SK-N-SH treated with all-trans-retinoic acid at 6 μM for 48 hours (cell line): ENCODE measurements around the gene PODXL2.

ENCODE experiments used
- ATAC-seq: fragments of 200-7000 bp; cut with Tn5 transposase; 3 replicates; pipeline ENCODE4 v1.9.1; 2020; ENCODE audit warnings: mild to moderate bottlenecking, moderate library complexity
- BACH2 ChIP-seq: fragments of 250-450 bp; sonication (Bioruptor Pico); IDR thresholded peaks from 2 replicates; pipeline ENCODE4 v1.9.0; 2021; ENCODE audit warnings: mild to moderate bottlenecking, borderline replicate concordance
- CSDC2 ChIP-seq: fragments of 250-450 bp; sonication (Bioruptor Pico); IDR thresholded peaks from 2 replicates; pipeline ENCODE4 v1.5.0; 2020; ENCODE audit warnings: mild to moderate bottlenecking, moderate library complexity
- ESRRG ChIP-seq: fragments of 250-450 bp; sonication (Bioruptor Pico); IDR thresholded peaks from 2 replicates; pipeline ENCODE4 v1.6.1; 2021; ENCODE audit warnings: mild to moderate bottlenecking
- GLIS3 ChIP-seq: fragments of 250-450 bp; sonication (Bioruptor Pico); IDR thresholded peaks from 2 replicates; pipeline ENCODE4 v1.5.0; 2020; ENCODE audit warnings: mild to moderate bottlenecking, moderate library complexity
- ISL1 ChIP-seq: fragments of 250-450 bp; sonication (Bioruptor Pico); IDR thresholded peaks from 2 replicates; pipeline ENCODE4 v2.1.2; 2022; ENCODE audit warnings: mild to moderate bottlenecking, moderate library complexity
- OSR1 ChIP-seq: fragments of 250-450 bp; sonication (Bioruptor Pico); IDR thresholded peaks from 2 replicates; pipeline ENCODE4 v1.8.0; 2022; ENCODE audit warnings: moderate library complexity, mild to moderate bottlenecking, inconsistent platforms
- PATZ1 ChIP-seq: fragments of 250-450 bp; sonication (Bioruptor Pico); IDR thresholded peaks from 2 replicates; pipeline ENCODE4 v1.8.0; 2020; ENCODE audit warnings: mild to moderate bottlenecking, moderate library complexity, borderline replicate concordance
- POU6F1 ChIP-seq: fragments of 250-450 bp; sonication (Bioruptor Pico); IDR thresholded peaks from 2 replicates; pipeline ENCODE4 v1.8.0; 2021; ENCODE audit warnings: low read depth, mild to moderate bottlenecking, moderate library complexity, borderline replicate concordance
- PPARA ChIP-seq: fragments of 250-450 bp; sonication (Bioruptor Pico); IDR thresholded peaks from 2 replicates; pipeline ENCODE4 v1.5.0; 2020; ENCODE audit warnings: mild to moderate bottlenecking, borderline replicate concordance
- RARB ChIP-seq: fragments of 250-450 bp; sonication (Bioruptor Pico); IDR thresholded peaks from 2 replicates; pipeline ENCODE4 v1.8.0; 2021; ENCODE audit warnings: mild to moderate bottlenecking, moderate library complexity
- SNAI2 ChIP-seq: fragments of 250-450 bp; sonication (Bioruptor Pico); IDR thresholded peaks from 2 replicates; pipeline ENCODE4 v1.5.0; 2020; ENCODE audit warnings: mild to moderate bottlenecking, moderate library complexity
- TCF4 ChIP-seq: fragments of 250-450 bp; sonication (Bioruptor Pico); IDR thresholded peaks from 2 replicates; pipeline ENCODE4 v1.8.0; 2021; ENCODE audit warnings: mild to moderate bottlenecking, moderate library complexity, borderline replicate concordance
- TOX ChIP-seq: fragments of 250-450 bp; sonication (Bioruptor Pico); IDR thresholded peaks from 2 replicates; pipeline ENCODE4 v1.8.0; 2021; ENCODE audit warnings: mild to moderate bottlenecking, moderate library complexity, borderline replicate concordance
- TSHZ2 ChIP-seq: fragments of 250-450 bp; sonication (Bioruptor Pico); IDR thresholded peaks from 2 replicates; pipeline ENCODE4 v1.5.0; 2020; ENCODE audit warnings: mild to moderate bottlenecking, moderate library complexity
- ZC3H10 ChIP-seq: fragments of 250-450 bp; sonication (Bioruptor Pico); IDR thresholded peaks from 2 replicates; pipeline ENCODE4 v1.5.1; 2021; ENCODE audit warnings: mild to moderate bottlenecking, moderate library complexity
- ZFP3 ChIP-seq: fragments of 250-450 bp; sonication (Bioruptor Pico); IDR thresholded peaks from 2 replicates; pipeline ENCODE4 v1.5.0; 2020; ENCODE audit warnings: mild to moderate bottlenecking, moderate library complexity
- ZFP30 ChIP-seq: fragments of 450-650 bp; formaldehyde crosslinking; IDR thresholded peaks from 2 replicates; pipeline ENCODE4 v1.5.0; 2022; ENCODE audit warnings: mild to moderate bottlenecking, moderate library complexity
- ZNF565 ChIP-seq: fragments of 450-650 bp; formaldehyde crosslinking; conservative IDR thresholded peaks from 2 replicates; pipeline ENCODE4 v1.5.0; 2020; ENCODE audit warnings: low read depth, mild to moderate bottlenecking, moderate library complexity

The PODXL2 gene

GRCh38 chr3:127676921-127677351, 48.0 kb downstream of the PODXL2 start:
- ATAC-seq, result no peak
- TF ChIP-seq TSHZ2 (no peak), TOX (CRISPR knock-in tag) (no peak), BACH2 (no peak), RARB (CRISPR knock-in tag) (no peak), ISL1 (CRISPR knock-in tag) (no peak), ZNF565 (CRISPR knock-in tag) (no peak), CSDC2 (no peak), SNAI2 (CRISPR knock-in tag) (no peak)

DNA sequence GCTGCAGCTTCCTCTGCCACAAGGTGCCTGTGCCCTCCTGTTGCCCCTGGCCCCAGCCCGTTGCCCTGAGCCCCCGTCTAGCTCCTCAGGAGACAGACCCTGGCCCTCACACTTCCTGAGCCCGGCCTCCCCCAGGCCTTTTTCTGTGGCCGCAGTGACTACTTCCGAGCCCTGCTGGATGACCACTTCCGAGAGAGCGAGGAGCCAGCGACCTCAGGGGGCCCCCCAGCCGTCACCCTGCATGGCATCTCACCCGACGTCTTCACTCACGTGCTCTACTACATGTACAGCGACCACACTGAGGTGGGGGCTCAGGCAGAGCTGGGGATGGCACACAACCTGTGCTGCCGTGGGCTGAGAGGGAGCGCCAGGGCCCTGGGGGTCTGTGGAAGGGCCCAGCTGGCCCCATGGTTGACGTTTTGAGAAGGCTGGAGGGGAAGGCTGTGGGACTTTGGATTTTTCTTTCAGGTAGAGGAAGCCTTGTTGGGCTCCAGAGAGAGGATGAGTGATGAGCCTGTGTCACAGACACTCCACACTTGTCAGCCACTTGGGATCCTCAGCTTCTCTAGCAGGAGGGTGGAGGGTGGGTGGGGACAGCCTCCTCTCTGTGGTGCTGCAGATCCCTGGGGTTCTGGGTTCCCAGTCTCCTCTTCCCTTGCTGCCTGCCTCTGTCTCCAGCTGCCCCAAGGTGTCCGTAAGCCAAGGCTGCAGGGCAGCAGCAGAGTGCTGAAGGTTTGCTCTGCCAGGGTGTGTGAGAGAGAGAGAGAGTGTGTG, 48.7 kb downstream of the PODXL2 start:
- TF ChIP-seq ESRRG (CRISPR knock-in tag), result no peak
- ATAC-seq, result no peak

DNA sequence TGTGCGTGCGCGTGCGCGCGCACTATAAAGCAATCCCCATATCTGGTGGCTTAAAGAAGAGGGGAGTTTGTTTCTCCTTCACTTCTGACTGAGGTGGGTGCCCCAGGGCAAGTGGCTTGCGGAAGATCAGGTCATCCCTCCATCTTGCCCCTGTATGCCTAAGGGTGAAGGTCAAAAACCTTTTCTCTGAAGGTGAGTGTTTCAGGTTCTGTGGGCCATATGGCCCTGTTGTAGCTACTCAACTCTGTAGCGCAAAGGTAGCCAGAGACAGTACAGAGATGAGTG, 49.3 kb downstream of the PODXL2 start:
- ATAC-seq, result no peak

DNA sequence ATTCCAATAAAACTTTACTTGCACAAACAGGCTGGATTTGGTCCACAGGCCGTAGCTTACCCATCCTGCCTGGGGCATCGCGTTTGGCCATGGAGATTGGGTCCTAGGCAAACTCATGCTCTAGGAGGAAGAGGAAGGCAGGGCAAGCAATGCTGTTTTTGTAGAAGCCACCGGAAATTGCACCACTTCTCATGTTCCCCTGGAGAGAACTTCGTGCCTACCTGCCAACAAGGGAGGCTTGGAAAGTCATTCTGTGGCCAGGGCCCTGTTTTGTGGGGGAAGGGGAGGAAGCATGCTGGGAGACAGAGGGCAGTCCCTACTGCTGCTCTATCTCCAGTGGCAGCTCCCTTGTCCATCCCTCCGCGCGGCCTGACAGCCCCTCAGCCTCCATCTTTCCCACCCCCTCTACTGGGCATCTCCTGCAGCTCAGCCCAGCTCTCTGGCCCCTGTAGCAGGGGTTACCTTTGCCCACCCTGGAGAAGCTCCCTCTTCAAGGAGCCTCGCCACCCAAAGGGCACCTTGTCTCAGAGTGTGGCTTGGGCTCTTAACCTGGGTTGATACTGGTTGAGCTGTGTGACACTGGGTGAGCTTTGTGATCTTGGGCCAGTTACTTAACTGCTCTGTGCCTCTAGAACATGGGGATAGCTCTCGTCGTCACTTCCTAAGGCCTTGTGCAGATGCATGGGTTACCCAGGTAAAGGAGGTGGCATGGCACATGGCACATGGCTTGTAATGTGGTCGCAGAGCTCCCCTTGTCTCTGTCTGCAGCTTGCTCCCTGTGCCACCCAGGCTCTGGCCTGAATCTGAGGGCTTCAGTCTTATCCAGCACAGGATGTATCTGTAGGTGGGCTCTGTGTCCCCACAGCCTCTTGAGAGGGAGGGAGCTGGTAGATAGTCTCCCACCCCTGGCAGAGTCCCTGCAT, 49.9 kb downstream of the PODXL2 start:
- no peak for ATAC-seq
- TF ChIP-seq ZNF565 (CRISPR knock-in tag), result no peak
- no peak for TF ChIP-seq POU6F1 (CRISPR knock-in tag)
- no peak for TF ChIP-seq ZFP3 (CRISPR knock-in tag)
- no peak for TF ChIP-seq PPARA (CRISPR knock-in tag)
- TF ChIP-seq ZFP30 (CRISPR knock-in tag), result no peak
- TF ChIP-seq CSDC2, result no peak
- TF ChIP-seq OSR1 (CRISPR knock-in tag), result no peak
- no peak for TF ChIP-seq TOX (CRISPR knock-in tag)
- TF ChIP-seq GLIS3 (CRISPR knock-in tag), result no peak
- TF ChIP-seq RARB (CRISPR knock-in tag), result no peak
- TF ChIP-seq BACH2, result no peak
- TF ChIP-seq, all 23 proteins: peak for 0

More for the DNA sequence above, 49.3 kb downstream of the PODXL2 start:
- TF ChIP-seq ZC3H10 (CRISPR knock-in tag) (no peak), PATZ1 (CRISPR knock-in tag) (no peak), PPARA (CRISPR knock-in tag) (no peak)

DNA sequence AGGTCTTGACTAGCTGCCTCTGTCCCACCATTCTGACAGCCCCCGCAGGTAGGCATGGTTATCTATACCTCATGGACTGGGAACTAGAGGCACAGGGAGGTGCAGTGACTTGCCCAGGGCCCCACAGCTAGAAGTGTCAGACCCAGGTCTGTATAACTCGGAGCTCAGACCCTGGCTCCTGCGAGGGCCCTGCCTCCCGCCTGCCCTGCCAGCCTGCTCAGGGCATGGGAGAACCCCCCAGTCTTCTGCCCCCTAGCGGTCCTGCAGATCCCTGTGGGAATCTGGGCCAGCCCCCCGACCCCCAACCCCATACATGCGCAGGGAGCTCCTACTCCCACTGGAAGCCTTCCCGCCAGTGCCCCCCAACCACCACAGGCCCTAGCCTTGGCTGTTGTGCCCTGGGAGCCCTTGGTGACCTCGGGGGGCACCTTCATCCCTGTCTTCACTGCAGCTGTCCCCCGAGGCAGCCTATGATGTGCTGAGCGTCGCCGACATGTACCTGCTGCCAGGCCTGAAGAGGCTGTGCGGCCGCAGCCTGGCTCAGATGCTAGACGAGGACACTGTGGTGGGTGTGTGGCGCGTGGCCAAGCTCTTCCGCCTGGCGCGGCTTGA, 50.7 kb downstream of the PODXL2 start:
- ATAC-seq, result no peak
- no peak for TF ChIP-seq TCF4 (CRISPR knock-in tag)
- TF ChIP-seq ESRRG (CRISPR knock-in tag), result no peak
